ENCODE data around the gene LAMA5.

LAMA5 gene

DNA sequence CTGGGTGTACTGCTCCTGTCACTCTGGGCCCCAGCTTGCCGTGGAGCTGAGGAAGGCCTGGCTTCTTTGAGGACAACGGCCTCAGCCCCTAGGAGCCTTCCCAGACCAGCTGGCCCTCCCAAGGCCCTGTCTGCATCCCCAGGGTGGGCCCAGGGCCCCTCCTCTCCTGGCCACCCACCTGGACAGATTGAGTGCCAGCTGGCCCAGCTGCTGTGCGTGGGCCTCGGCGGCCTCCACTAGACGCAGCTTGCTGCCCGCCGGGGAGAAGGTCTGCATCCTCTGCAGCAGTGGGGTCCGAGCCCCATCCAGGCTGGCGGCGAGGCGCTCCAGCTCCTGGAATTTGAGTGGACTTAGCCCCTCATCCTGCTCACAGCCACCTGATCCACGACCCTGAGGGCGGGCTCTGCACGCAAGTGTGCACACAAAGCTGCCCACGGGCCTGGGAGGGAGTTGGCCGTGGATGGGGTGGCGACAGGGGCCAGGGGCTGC, 49.9 kb downstream of the LAMA5 start:
- in situ Hi-C loops (cut with HindIII; ENCODE audit: low sequenced_read_pairs), result no loop called here

DNA sequence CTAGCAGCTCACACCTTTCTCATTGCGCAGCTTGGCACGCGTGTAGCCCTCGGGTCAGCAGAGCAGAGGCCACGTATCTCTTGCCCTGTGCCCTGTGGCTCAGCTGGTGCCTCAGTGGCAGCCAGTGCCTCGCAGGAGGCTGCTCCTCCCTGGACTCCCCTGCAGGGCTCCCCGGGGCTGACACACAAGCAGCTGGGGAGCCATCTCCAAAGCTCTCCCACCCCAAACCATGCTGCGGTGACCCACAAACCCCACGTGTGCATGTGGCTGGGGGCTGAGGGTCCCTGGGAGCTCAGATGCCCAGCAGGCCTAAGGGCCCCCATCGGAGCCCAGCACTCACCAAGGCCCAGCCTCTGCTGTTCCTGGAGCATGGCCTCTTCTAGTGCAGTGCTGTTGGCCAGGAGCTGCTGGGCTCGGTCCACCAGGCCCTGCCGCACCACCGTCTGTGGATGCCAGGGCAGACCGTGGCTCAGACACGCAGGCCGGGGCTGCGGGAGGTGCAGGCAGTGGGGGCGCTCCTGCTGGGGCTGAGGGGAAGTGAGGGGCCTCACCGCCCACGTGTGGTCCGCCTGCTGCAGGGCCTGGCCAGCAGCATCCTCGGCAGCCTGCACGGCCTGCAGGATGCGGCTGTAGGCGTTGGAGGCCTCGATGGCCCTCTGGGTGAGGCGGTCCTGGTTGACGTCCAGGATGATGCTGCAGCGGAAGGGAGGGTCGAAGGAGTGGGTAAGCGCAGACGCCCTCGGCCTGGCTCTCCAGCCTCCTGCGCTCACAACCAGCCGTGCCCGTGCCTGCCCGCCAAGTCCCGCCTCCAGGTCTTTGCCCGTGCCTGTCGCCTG, 50.6 kb downstream of the LAMA5 start:
- in situ Hi-C loops (cut with HindIII; ENCODE audit: low sequenced_read_pairs), result no loop called here

DNA sequence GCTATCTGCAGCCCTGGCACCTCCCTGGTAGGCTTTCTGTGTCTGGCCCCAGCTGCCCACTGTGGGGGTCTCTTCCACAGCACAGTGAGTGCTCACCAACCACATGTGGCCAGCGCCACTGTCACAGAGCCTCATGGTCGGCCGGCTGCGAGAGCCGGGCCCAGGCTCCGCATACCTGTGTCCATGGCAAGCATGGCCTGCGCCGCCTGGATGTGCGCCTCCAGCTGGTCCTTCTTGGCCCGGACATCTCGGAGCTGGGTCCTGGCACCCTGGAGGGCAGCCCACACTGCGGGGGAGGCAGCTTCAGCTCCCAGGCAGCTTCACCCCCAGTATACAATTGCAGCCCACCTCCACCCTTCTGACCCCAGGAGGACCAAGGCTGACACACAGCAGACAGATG, 51.3 kb downstream of the LAMA5 start:
- in situ Hi-C loops (cut with HindIII; ENCODE audit: low sequenced_read_pairs), result no loop called here

DNA sequence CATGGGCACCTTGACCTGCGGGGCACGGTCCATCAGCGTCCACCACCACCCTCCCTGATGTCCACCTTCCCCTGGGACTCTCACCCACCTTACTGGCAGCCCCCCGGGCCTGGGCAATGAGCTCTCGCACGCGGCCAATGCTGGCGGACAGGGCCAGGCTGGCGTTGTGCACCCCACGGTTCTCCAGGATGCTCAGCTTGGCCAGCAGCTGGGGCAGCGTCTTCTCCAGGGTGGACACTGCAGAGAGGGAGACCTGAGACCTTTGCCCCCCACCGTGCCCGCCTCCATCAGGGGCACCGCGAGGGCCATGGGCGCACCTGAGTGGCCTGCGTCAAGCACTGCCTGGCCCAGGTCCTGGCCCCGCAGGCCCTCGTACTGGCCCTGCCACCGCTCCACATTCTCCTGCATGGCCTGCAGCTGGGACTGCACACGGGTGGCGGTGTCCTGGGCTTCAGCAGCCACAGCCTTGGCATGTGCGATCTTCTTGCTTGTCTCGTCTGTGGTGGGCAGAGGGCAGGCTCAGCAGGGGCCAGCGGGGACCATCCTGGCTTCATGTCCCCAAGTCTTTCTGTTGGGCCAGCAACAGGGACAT, 52.3 kb downstream of the LAMA5 start:
- in situ Hi-C loops (cut with HindIII; ENCODE audit: low sequenced_read_pairs), result no loop called here

DNA sequence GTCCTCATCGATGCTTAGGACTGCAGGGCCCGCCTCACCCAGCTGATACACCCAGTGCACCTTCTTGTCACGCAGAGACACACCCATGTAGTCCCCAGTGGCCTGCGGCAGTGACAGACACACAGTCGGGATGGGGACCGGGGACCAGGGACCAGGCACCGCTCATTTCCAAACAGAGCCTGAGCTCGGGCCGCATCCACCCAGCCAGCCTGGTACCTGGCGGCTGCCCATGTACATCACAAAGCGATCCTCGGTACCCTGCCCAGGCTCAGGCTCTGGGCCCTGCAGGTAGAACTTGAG, 52.8 kb downstream of the LAMA5 start:
- in situ Hi-C loops (cut with HindIII; ENCODE audit: low sequenced_read_pairs), result no loop called here

DNA sequence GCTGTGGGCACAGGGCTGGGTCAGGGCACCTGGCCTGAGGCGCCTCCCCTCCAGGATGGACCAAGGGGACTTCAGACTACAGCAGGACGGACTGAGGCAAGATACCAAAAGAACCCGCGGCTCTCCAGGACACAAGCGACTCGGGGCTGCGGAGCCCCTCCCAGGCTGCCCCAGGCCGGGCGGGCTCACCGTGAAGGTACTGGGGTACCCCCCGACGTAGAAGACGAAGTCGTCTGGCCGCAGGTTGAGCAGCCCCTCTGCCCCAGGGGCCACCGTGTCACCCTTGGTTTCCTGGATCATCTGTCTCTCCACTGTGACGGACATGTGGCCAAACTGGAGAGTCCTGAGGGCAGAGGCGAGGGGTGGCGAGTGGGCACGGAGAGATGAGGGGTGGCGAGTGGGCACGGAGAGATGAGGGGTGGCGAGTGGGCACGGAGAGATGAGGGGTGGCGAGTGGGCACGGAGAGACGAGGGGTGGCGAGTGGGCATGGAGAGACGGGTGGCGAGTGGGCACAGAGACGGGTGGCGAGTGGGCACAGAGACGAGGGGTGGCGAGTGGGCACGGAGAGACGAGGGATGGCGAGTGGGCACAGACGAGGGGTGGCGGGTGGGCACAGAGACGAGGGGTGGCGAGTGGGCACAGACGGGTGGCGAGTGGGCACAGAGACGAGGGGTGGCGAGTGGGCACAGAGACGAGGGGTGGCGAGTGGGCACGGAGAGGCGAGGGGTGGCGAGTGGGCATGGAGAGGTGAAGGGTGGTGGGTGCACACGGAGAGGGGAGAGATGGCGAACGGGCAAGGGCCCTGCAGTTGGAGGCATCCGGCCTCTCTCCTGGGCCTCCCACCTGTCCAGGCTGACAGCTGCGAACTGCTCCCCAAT, 53.4 kb downstream of the LAMA5 start:
- in situ Hi-C loops (cut with HindIII; ENCODE audit: low sequenced_read_pairs), result no loop called here

DNA sequence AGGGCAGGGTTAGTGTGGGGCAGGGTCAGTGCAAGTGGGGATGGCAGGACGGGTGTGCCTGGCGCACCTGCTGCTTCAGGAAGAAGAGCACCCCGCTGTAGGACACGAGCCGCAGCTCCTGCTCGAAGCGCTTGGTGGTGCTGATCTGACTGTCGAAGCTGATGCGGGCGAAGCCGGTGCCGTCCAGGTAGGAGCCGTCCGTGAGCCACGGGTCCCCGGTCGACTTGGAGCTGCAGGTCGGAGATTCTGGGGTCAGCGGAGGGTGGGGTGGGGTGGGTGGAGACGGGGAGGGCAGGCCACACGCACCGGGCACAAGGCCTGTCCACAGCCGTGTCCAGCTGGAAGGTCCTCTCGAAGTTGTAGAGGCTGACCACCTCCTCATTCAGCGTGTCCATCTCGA, 54.1 kb downstream of the LAMA5 start:
- in situ Hi-C loops (cut with HindIII; ENCODE audit: low sequenced_read_pairs), result no loop called here

DNA sequence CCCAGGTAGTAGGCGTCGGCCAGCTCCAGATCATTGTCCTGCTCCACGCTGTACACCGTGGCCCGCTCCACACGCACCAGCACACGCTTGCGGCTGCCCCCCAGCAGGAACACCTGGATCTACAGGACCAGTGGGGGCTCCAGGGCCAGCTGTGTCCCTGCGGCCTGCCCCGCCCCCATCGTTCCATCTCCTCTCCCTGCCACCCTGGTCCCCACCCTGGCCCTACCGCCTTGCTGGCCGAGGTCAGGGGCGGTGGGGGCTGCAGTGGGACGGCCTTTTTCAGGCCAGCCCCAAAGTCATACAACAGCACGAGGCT, 54.5 kb downstream of the LAMA5 start:
- in situ Hi-C loops (cut with HindIII; ENCODE audit: low sequenced_read_pairs), result no loop called here

DNA sequence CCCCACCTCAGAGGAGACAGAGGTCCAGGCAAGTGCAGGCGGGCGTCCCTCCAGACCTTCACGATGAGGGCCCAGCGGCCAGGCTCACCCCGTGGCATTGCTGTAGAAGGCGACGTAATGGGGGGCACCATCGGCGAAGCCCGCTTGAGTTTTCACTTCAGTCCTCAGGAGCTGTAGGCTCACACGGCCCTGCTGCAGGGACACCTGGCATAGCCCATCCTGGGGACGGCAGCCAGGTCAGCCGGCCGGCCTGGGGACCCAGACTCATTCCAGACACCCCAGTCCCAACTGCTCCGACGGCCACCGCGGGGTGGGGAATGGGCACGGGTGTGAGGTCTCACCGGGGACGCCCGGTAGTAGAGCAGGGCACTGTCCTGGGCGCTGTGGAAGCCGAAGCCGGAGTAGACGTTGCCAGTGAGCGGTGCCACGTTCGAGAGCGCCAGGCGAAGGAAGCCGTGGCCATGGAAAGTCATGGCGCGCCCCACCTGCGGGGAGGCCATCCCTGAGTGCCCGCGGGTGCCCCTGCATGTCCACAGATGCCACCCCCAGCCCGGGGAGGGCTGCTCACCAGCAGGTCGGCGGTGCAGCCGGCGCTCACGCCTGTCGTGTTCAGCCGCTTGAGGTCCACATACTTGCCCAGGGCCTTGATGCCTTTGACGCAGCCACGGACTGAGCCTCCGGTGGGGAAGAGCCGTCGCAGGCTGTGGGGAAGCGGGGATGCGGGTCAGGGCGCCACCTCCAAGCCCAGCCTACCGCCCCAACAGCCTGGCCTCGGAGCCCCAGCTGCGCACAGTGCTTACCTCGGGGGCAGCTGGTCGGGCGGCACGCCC, 55.1 kb downstream of the LAMA5 start:
- in situ Hi-C loops (cut with HindIII; ENCODE audit: low sequenced_read_pairs), result no loop called here

DNA sequence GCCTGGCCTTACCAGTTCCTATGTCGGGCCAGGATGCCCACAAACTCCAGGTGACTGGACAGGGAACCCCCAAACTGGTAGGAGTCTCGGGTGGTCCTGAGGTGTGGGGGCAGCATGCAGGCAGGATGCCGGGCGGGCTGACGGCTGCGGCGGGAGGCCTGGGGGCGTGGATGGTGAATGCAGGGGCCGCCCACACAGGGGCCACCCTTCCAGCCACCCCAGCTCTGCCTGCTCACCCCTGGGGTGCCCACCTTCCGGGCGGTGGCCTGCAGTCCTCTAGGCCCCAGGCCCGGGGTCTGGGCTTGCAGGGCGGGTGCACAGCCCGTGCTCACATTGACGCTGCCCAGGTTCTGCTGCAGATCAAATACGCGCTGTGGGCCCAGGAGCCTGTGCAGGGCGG, 56.0 kb downstream of the LAMA5 start:
- in situ Hi-C loops (cut with HindIII; ENCODE audit: low sequenced_read_pairs), result no loop called here

DNA sequence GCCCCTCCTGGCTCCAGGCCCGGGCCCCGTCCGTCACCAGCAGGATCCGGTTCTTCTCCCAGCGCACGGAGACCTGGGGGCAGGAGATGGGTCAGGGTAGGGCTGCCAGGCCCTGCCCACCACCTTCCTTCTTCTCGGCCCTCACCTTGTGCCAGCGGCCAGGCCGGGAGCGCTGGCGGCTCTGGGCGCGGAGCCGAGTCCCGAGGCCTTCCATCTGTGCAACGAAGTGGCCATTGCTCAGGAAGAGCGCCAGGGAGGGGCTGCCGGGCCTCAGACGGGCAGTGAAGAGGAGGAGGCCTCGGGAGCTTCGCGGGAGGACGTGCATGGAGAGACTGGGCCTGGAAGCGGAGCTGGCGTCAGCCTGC, 56.4 kb downstream of the LAMA5 start:
- in situ Hi-C loops (cut with HindIII; ENCODE audit: low sequenced_read_pairs), result no loop called here

DNA sequence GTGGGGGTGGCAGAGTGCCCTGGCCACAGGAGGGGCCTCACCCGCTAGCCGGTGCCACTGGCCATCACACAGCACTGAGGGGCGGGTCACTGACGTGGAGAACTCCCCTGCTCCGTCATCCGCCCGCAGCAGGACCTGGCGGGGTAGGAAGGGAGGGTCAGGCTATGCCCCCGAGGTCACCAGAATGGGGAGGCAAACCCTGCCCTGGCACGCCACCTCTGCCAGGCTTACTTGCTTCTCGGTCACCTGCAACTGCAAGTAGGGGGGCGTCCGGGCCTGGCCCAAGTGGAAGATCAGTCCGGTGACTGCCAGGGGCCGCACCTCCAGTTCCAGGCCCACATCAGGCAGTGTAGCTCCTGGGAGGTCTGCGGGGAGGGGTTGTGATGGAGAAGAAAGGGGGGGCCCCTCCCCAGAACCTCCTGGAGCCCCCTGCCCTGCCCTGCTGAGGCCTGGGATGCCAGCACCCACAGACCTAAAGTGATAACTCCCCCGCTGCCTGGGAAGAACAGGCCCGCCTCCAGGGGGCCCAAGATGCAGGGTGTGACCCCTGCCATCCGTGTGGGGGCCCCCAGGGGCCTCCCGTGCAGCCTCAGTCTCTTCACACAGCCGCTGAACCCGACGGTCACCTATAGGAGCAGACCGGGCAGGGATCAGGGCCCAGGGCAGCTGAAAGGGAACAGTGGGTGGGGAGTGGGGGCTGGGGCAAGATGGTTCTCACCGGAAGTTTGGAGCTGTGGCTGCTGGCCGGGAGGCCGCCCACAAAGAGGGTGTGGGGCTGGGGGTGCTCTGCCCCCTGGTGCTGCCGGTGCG, 57.0 kb downstream of the LAMA5 start:
- in situ Hi-C loops (cut with HindIII; ENCODE audit: low sequenced_read_pairs), result no loop called here

DNA sequence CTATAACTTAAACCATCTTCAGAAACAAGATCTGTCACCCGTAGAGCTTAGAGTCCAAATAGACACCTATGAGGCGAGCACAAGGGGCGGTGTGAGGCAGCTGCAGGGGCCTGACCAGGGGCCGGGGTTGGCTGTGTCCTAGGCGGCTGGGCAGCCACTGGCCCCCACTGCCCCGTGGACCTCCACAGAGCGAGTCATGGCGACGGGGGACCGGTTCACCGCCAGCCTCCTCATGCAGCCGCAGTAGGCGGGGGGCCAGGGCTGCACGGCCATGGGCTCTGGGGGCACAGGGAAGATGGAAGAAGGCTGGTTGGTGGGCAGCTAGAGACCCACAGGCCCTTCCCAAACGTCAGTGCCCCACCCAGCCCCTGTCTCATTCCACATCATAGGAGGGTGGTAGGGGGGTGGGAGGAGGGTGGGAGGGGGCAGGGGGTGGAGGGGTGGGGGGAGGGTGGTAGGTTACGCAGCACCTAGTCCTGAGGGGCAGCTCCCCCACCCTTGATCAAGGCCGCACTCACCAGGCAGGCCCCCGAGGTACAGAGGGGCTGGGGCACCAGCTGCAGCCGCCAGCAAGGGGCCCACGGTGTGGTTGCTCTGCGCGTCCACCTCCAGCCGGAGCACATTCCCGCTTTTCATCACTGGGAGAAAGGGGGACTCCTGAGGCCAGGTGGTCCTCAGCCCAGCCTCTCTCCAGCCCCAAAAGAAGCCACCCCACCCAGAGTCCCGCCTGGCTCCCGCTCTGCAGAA, 57.7 kb downstream of the LAMA5 start:
- in situ Hi-C loops (cut with HindIII; ENCODE audit: low sequenced_read_pairs), result no loop called here

DNA sequence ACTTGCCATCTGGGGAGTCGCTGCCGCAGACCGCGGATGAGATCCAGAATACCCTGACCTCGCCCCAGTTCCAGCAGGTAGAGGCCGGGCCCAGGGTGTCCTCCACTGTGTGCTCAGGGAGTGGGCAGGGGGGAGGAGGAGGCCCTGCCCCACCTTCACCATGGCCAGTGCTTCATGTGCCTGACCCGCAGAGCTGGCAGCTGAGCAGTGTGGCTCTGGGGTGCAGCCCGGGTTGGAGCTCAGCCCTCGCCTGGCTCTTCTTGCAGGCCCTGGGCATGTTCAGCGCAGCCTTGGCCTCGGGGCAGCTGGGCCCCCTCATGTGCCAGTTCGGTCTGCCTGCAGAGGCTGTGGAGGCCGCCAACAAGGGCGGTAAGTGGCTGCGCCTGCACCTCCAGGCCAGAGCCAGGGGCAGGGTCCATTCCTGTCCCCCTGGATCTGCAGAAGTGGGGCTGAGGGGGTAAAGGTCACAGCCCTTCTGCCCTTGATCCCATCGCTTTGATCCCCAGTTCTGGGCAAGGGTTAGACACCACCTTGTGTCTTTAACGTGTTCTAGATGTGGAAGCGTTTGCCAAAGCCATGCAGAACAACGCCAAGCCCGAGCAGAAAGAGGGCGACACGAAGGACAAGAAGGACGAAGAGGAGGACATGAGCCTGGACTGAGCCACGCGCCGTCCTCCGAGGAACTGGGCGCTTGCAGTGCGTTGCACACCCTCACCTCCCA, 58.9 kb downstream of the LAMA5 start:
- in situ Hi-C loops (cut with HindIII; ENCODE audit: low sequenced_read_pairs), result no loop called here

DNA sequence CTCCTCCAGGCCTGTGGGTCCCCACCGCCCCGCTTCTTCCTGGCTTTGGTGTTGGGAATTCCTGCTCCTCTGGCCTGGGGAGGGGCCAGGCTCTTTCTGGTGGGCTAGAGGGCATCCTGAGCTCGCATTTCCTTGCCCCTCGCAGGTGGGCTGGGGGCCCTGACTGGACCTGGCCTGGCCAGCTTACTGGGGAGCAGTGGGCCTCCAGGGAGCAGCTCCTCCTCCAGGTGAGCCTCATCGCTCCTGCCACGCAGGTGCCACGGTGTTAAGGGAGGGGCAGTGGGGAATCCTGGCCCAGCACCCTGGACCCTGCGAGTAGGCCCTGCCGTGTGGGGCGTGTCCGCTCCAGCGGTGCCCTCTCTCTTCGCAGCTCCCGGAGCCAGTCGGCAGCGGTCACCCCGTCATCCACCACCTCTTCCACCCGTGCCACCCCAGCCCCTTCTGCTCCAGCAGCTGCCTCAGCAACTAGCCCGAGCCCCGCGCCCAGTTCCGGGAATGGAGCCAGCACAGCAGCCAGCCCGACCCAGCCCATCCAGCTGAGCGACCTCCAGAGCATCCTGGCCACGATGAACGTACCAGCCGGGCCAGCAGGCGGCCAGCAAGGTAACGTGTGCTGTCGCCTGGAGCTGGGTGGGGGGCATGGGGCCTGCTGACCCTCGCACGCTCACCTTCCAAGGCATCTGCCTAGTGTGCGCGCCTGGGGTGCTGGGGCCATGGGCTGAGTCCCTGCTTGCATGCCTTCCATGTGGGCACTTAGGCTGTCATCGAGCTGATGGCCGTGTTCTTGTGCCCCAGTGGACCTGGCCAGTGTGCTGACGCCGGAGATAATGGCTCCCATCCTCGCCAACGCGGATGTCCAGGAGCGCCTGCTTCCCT, 59.6 kb downstream of the LAMA5 start:
- in situ Hi-C loops (cut with HindIII; ENCODE audit: low sequenced_read_pairs), result no loop called here

DNA sequence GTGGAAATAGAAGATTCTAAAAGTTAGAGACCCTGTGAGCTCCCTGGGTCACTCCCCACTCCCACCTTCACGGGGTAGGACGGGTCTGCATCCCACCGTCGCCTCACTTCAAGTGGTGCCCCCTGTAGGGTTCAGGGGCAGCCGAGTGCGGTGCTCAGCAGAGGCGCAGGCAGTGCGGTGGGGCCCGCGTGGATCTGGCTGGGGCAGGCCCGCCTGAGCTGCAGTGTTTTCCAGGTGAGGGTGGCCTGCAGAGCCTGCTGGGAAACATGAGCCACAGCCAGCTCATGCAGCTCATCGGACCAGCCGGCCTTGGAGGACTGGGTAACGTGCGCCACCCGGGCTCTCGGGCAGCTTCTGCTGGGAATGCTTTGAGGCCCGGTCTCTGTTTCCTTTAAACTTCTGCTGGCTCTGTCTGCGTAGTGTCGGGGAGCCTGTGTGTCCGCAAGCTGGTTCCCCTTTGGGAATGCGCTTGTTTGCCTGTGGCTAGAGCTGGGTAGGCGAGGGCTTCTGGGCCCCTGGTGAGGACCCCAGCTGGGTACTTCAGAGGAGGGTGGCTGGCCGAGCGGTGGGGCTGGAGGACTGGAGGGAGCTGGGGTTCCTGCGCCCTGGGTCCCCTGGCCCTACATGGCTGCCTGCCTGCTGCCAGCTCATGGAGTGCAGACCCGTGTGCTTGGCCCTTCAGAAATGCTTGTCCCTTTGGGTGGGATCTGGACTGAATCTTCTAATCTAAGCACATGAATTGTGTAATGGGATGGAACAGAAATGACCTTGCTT, 60.5 kb downstream of the LAMA5 start:
- in situ Hi-C loops (cut with HindIII; ENCODE audit: low sequenced_read_pairs), result no loop called here

DNA sequence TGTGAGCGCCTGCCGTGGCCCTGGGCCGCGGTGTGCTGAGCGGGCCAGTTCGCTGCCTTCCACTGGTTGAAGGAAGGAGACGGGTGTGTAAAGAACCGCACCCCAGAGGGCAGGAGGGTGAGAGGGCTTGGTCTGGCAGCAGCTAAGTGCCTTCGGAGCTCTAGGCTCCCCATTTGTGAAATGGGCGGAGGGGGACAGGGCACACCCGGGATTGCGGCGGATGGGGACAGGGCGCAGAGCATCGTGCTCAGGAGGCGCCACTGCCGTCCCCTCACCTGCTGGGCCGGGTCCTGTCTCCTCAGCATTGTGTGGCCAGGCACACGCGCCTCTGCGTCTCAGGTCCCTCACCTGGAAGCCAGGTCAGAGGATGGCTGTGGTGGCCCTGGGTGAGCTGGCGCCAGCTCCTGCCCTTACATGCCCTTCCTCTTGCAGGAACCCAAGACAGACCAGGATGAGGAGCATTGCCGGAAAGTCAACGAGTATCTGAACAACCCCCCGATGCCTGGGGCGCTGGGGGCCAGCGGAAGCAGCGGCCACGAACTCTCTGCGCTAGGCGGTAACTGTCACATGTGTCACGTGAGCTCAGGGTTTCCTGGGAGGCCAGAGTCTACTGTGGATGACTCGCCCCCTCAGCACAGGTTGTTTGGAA, 61.2 kb downstream of the LAMA5 start:
- in situ Hi-C loops (cut with HindIII; ENCODE audit: low sequenced_read_pairs), result no loop called here
